Measurements from ENCODE around the gene AQP7.

GRCh38 chr9:33438926-33439680, 36.7 kb upstream of the AQP7 start:
- TF ChIP-seq POLR2A (IDR thresholded peaks at IDR 0.05; ENCODE audit: low read length) (no peak), GATA1 (IDR thresholded peaks at IDR 0.05; ENCODE audit: low read depth, low read length) (no peak)

Data from erythroblast (primary cell).